GM12873 (cell line): Measurements from ENCODE around the gene TRAF2.

Experiments
- CTCF ChIP-seq: IDR thresholded peaks from 2 replicates; pipeline ENCODE4 v1.5.1; 2012; ENCODE audit warnings: low read depth, mild to moderate bottlenecking, moderate library complexity, low read length, control low read depth; ENCODE audit not compliant: insufficient read depth; ENCODE audit errors: missing control alignments

TRAF2 gene

GRCh38 chr9:136885950-136886578 is at the start of gene TRAF2:
TSS of gene TRAF2 (plus strand) at chr9:136886516. CDS start at chr9:136898741, 12,225 bp downstream.
- no peak for TF ChIP-seq CTCF

DNA sequence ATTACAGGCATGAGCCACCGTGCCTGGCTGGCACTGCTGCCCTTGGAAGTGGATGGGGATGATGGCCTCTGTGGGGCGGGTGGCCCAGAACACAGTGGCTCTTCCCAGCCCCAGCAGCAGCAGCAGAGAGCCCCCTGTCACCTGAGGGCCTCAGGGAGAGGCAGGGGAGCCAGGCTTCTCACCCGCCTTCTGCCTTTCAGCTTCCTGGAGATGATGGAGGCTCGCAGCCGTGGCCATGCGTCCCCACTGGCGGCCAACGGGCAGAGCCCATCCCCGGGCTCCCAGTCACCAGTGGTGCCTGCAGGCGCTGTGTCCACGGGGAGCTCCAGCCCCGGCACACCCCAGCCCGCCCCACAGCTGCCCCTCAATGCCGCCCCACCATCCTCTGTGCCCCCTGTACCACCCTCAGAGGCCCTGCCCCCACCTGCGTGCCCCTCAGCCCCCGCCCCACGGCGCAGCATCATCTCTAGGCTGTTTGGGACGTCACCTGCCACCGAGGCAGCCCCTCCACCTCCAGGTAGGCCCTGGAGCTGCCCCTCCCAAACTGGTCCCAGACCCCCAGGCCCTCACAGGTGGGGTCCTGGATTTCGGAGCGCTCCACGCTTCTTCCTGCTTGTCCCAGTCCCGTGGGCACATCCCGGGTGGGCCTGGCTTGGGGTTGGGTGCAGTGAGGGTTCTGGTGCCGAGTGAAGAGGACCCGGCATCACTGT is 49.0 kb upstream of the TRAF2 start:
- no peak for TF ChIP-seq CTCF

- no peak for TF ChIP-seq CTCF
Observed at GRCh38 chr9:136838314-136839228, 47.7 kb upstream of the TRAF2 start.

GRCh38 chr9:136839229-136840139 is 46.8 kb upstream of the TRAF2 start:
- no peak for TF ChIP-seq CTCF

GRCh38 chr9:136840140-136840876 is 46.0 kb upstream of the TRAF2 start:
- TF ChIP-seq CTCF, result no peak

DNA sequence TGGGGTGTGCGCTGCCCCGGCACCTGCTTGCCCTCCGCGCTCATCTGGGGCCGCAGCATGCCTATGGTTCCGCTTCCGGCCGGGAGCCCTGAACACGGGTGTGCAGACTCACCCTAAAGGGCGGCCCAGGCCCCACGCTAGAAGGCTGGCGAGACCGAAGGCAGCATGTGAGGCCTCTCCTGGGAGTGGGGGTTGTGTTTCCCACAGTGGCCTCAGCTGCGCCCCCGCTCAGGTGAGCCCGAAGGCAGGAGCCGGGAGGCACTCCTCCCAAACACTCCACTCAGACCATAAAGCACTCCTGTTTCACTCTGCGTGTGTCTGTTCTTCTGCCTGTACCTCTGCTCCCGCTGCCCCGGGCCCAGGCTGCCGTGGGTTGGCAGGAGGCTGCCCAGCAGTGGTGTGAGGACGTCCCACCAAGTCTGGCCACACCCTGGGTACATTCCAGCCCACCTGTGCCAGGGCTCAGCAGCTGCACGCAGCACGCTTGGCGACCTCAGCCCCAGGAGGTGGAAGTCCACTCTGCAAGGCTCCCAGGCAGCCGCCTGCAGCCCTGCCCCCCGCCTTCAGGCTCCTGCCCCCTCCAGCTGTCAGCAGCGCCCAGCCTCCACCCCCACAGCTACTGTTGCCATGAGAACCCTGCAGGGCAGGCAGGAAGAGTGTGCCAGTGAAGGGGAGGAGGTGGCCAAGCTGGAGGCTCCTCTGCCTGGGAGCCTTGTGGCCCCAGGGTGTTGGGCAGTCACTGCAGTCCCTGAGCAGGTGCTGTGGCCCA is 45.3 kb upstream of the TRAF2 start:
- no peak for TF ChIP-seq CTCF
